WTC11 (cell line): ENCODE measurements around the gene OR10J4.

Experiments used
- CREB1 ChIP-seq: sonication (generic); formaldehyde crosslinking; IDR thresholded peaks from 2 replicates; pipeline ENCODE4 v1.8.0; 2023; ENCODE audit warnings: mild to moderate bottlenecking, missing genetic modification reagents
- ELF4 ChIP-seq: sonication (generic); formaldehyde crosslinking; IDR thresholded peaks from 2 replicates; pipeline ENCODE4 v1.8.1; 2022; ENCODE audit warnings: low read depth, mild to moderate bottlenecking, moderate library complexity, missing genetic modification reagents
- GABPB1 ChIP-seq: sonication (generic); formaldehyde crosslinking; IDR thresholded peaks from 2 replicates; pipeline ENCODE4 v1.8.1; 2023; ENCODE audit warnings: mild to moderate bottlenecking, missing genetic modification reagents
- NFYB ChIP-seq: sonication (generic); formaldehyde crosslinking; conservative IDR thresholded peaks from 2 replicates; pipeline ENCODE4 v1.8.0; 2022; ENCODE audit warnings: low read depth, missing genetic modification reagents
- RORB ChIP-seq: fragments of 250-450 bp; sonication (Bioruptor Pico); IDR thresholded peaks from 2 replicates; pipeline ENCODE4 v1.9.0; 2021; ENCODE audit warnings: mild to moderate bottlenecking
- ZBTB21 ChIP-seq: sonication (generic); formaldehyde crosslinking; IDR thresholded peaks from 2 replicates; pipeline ENCODE4 v1.8.1; 2023; ENCODE audit warnings: mild to moderate bottlenecking, missing genetic modification reagents, borderline replicate concordance
- ZNF263 ChIP-seq: sonication (generic); formaldehyde crosslinking; IDR thresholded peaks from 2 replicates; pipeline ENCODE4 v1.8.1; 2022; ENCODE audit warnings: low read depth, mild to moderate bottlenecking, moderate library complexity, missing genetic modification reagents
- ZNF396 ChIP-seq: fragments of 250-450 bp; sonication (Bioruptor Pico); IDR thresholded peaks from 2 replicates; pipeline ENCODE4 v1.8.0; 2021; ENCODE audit warnings: mild to moderate bottlenecking, moderate library complexity, borderline replicate concordance
- TF ChIP-seq, protein P1 (sequence below): fragments of 200-600 bp; IDR thresholded peaks from 2 replicates; pipeline ENCODE4 v1.8.0; 2022; ENCODE audit warnings: antibody characterized with exemption
- TF ChIP-seq, protein P2 (sequence below): sonication (generic); formaldehyde crosslinking; IDR thresholded peaks from 2 replicates; pipeline ENCODE4 v1.8.1; 2023; ENCODE audit warnings: mild to moderate bottlenecking, moderate library complexity, missing genetic modification reagents
- TF ChIP-seq, protein P3 (sequence below): sonication (generic); formaldehyde crosslinking; IDR thresholded peaks from 2 replicates; pipeline ENCODE4 v1.8.1; 2023; ENCODE audit warnings: mild to moderate bottlenecking, missing genetic modification reagents
- TF ChIP-seq, protein P4 (sequence below): sonication (generic); formaldehyde crosslinking; IDR thresholded peaks from 2 replicates; pipeline ENCODE4 v1.8.1; 2023; ENCODE audit warnings: mild to moderate bottlenecking, missing genetic modification reagents, moderate library complexity

DNA sequence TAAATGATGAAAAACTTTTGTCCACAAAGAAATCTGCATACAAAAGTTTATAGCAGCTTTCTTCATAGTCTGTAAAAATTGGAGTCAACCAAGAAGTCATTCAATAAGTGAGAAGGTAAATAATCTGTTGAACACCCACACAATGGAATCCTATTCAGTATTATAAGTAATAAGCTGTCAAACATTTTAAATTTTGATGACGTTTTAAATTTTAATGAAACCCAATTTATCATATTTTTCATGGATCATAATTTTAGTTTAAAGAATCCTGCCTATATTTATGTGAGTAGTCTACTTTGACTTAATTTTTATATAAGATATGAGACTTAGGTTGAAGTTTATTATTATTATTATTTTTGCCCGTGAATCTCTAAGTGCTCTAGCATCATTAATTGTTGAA, 27.5 kb downstream of the OR10J4 start:
- TF ChIP-seq ZBTB21 (no peak), ZNF263 (no peak), ZNF396 (no peak), GABPB1 (CRISPR knock-in tag) (no peak), NFYB (CRISPR knock-in tag) (no peak), ELF4 (CRISPR knock-in tag) (no peak), CREB1 (no peak), RORB (CRISPR knock-in tag) (no peak)
- TF ChIP-seq, protein P1, sequence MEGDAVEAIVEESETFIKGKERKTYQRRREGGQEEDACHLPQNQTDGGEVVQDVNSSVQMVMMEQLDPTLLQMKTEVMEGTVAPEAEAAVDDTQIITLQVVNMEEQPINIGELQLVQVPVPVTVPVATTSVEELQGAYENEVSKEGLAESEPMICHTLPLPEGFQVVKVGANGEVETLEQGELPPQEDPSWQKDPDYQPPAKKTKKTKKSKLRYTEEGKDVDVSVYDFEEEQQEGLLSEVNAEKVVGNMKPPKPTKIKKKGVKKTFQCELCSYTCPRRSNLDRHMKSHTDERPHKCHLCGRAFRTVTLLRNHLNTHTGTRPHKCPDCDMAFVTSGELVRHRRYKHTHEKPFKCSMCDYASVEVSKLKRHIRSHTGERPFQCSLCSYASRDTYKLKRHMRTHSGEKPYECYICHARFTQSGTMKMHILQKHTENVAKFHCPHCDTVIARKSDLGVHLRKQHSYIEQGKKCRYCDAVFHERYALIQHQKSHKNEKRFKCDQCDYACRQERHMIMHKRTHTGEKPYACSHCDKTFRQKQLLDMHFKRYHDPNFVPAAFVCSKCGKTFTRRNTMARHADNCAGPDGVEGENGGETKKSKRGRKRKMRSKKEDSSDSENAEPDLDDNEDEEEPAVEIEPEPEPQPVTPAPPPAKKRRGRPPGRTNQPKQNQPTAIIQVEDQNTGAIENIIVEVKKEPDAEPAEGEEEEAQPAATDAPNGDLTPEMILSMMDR: no peak
- TF ChIP-seq, protein P2, sequence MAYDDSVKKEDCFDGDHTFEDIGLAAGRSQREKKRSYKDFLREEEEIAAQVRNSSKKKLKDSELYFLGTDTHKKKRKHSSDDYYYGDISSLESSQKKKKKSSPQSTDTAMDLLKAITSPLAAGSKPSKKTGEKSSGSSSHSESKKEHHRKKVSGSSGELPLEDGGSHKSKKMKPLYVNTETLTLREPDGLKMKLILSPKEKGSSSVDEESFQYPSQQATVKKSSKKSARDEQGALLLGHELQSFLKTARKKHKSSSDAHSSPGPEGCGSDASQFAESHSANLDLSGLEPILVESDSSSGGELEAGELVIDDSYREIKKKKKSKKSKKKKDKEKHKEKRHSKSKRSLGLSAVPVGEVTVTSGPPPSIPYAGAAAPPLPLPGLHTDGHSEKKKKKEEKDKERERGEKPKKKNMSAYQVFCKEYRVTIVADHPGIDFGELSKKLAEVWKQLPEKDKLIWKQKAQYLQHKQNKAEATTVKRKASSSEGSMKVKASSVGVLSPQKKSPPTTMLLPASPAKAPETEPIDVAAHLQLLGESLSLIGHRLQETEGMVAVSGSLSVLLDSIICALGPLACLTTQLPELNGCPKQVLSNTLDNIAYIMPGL (CRISPR knock-in tag): no peak
- TF ChIP-seq, protein P3, sequence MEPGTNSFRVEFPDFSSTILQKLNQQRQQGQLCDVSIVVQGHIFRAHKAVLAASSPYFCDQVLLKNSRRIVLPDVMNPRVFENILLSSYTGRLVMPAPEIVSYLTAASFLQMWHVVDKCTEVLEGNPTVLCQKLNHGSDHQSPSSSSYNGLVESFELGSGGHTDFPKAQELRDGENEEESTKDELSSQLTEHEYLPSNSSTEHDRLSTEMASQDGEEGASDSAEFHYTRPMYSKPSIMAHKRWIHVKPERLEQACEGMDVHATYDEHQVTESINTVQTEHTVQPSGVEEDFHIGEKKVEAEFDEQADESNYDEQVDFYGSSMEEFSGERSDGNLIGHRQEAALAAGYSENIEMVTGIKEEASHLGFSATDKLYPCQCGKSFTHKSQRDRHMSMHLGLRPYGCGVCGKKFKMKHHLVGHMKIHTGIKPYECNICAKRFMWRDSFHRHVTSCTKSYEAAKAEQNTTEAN (CRISPR knock-in tag): no peak
- TF ChIP-seq, protein P4, sequence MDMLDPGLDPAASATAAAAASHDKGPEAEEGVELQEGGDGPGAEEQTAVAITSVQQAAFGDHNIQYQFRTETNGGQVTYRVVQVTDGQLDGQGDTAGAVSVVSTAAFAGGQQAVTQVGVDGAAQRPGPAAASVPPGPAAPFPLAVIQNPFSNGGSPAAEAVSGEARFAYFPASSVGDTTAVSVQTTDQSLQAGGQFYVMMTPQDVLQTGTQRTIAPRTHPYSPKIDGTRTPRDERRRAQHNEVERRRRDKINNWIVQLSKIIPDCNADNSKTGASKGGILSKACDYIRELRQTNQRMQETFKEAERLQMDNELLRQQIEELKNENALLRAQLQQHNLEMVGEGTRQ: no peak
